ENCODE measurements around the gene GALR3. TPM values are rescaled to one million over a fixed set of nuclear protein-coding genes. Genes with fewer than 3 reads are reported as not detected.

The GALR3 gene
- total and polyA plus RNA-seq, 4 donors, result not detected

DNA sequence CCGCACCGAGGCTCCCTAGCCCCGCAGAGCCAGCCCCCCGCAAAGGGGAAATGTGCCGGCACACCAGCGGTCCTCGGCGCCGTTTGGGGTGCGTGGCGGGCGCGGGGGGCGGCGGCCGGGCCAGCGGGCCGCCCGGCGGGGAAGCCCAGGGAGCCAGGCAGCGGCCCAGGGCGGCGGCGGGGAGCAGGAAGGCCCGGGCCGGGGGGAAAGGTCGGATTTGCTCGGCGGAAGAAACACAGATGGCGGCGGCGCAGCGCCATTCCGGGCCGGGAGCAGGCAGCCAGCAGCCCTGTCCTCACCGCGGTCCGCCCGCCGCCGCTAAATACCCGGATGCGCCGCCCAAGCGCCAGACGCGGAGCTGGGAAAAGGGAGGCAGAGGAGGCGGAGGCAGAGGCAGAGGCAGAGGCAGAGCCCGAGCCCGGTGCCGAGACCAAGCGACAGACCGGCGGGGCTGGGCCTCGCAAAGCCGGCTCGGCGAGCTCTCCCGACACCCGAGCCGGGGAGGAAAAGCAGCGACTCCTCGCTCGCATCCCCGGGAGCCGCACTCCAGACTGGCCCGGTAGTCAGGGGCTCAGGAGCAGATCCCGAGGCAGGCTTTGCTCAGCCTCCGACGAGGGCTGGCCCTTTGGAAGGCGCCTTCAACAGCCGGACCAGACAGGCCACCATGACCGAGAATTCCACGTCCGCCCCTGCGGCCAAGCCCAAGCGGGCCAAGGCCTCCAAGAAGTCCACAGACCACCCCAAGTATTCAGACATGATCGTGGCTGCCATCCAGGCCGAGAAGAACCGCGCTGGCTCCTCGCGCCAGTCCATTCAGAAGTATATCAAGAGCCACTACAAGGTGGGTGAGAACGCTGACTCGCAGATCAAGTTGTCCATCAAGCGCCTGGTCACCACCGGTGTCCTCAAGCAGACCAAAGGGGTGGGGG, 18.0 kb upstream of the GALR3 start:
- Histone ChIP-seq H3K36me3 (ENCODE audit: control insufficient read depth in 4 of 4, insufficient read depth in 3 of 4, low read depth in 1 of 4, low read length in 3 of 4) (no peaks in the 10 kb centered on the region), H3K27ac (ENCODE audit: low read depth in 1 of 2, low read length in 2 of 2) (peak overlapping the region; percentile 71 to 89), H3K9me3 (ENCODE audit: control insufficient read depth in 4 of 4, low read length in 3 of 4) (no peaks in the 10 kb centered on the region), H3K4me1 (ENCODE audit: control insufficient read depth in 4 of 4, insufficient read depth in 4 of 4, low read length in 3 of 4) (peaks cover 10 to 58% (median 49%) of the 10 kb centered on the region in 4 donors), H3K4me3 (ENCODE audit: low read depth in 1 of 3, low read length in 3 of 3) (peak overlapping the region; percentile 55 to 91 (median 61)), H3K27me3 (ENCODE audit: control insufficient read depth in 4 of 4, insufficient read depth in 4 of 4, low read length in 3 of 4) (no peaks in the 10 kb centered on the region), H3K9ac (ENCODE audit: low read depth in 1 of 2, low read length in 2 of 2) (peak overlapping the region; percentile 48 to 77)
- TF ChIP-seq, protein P1, sequence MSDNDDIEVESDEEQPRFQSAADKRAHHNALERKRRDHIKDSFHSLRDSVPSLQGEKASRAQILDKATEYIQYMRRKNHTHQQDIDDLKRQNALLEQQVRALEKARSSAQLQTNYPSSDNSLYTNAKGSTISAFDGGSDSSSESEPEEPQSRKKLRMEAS (IDR thresholded peaks at IDR 0.05), result no peak
- TF ChIP-seq GABPA (IDR thresholded peaks at IDR 0.05 in 1 of 2, conservative IDR thresholded peaks at IDR 0.05 in 1 of 2) (no peak), HNF4G (IDR thresholded peaks at IDR 0.05) (no peak), JUND (IDR thresholded peaks at IDR 0.05) (no peak), RAD21 (IDR thresholded peaks at IDR 0.05) (peak in 1 of 2 donors; percentile 24), RXRA (IDR thresholded peaks at IDR 0.05) (no peak), HNF4A (conservative IDR thresholded peaks at IDR 0.05) (no peak), FOXA1 (IDR thresholded peaks at IDR 0.05) (no peak), NR2F2 (IDR thresholded peaks at IDR 0.05) (no peak), TAF1 (conservative IDR thresholded peaks at IDR 0.05) (peak; percentile 81), FOXA2 (IDR thresholded peaks at IDR 0.05) (no peak), YY1 (IDR thresholded peaks at IDR 0.05) (peak; percentile 88), SP1 (IDR thresholded peaks at IDR 0.05) (peak; percentile 66), EGR1 (IDR thresholded peaks at IDR 0.05; ENCODE audit: low read depth in 2 of 2) (no peak)
- TF ChIP-seq, protein P2, sequence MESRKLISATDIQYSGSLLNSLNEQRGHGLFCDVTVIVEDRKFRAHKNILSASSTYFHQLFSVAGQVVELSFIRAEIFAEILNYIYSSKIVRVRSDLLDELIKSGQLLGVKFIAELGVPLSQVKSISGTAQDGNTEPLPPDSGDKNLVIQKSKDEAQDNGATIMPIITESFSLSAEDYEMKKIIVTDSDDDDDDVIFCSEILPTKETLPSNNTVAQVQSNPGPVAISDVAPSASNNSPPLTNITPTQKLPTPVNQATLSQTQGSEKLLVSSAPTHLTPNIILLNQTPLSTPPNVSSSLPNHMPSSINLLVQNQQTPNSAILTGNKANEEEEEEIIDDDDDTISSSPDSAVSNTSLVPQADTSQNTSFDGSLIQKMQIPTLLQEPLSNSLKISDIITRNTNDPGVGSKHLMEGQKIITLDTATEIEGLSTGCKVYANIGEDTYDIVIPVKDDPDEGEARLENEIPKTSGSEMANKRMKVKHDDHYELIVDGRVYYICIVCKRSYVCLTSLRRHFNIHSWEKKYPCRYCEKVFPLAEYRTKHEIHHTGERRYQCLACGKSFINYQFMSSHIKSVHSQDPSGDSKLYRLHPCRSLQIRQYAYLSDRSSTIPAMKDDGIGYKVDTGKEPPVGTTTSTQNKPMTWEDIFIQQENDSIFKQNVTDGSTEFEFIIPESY (IDR thresholded peaks at IDR 0.05), result no peak
- TF ChIP-seq, protein P3, sequence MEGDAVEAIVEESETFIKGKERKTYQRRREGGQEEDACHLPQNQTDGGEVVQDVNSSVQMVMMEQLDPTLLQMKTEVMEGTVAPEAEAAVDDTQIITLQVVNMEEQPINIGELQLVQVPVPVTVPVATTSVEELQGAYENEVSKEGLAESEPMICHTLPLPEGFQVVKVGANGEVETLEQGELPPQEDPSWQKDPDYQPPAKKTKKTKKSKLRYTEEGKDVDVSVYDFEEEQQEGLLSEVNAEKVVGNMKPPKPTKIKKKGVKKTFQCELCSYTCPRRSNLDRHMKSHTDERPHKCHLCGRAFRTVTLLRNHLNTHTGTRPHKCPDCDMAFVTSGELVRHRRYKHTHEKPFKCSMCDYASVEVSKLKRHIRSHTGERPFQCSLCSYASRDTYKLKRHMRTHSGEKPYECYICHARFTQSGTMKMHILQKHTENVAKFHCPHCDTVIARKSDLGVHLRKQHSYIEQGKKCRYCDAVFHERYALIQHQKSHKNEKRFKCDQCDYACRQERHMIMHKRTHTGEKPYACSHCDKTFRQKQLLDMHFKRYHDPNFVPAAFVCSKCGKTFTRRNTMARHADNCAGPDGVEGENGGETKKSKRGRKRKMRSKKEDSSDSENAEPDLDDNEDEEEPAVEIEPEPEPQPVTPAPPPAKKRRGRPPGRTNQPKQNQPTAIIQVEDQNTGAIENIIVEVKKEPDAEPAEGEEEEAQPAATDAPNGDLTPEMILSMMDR (IDR thresholded peaks at IDR 0.05; ENCODE audit: low read depth, low read length, missing input control), result no peak
- TF ChIP-seq, protein P4, sequence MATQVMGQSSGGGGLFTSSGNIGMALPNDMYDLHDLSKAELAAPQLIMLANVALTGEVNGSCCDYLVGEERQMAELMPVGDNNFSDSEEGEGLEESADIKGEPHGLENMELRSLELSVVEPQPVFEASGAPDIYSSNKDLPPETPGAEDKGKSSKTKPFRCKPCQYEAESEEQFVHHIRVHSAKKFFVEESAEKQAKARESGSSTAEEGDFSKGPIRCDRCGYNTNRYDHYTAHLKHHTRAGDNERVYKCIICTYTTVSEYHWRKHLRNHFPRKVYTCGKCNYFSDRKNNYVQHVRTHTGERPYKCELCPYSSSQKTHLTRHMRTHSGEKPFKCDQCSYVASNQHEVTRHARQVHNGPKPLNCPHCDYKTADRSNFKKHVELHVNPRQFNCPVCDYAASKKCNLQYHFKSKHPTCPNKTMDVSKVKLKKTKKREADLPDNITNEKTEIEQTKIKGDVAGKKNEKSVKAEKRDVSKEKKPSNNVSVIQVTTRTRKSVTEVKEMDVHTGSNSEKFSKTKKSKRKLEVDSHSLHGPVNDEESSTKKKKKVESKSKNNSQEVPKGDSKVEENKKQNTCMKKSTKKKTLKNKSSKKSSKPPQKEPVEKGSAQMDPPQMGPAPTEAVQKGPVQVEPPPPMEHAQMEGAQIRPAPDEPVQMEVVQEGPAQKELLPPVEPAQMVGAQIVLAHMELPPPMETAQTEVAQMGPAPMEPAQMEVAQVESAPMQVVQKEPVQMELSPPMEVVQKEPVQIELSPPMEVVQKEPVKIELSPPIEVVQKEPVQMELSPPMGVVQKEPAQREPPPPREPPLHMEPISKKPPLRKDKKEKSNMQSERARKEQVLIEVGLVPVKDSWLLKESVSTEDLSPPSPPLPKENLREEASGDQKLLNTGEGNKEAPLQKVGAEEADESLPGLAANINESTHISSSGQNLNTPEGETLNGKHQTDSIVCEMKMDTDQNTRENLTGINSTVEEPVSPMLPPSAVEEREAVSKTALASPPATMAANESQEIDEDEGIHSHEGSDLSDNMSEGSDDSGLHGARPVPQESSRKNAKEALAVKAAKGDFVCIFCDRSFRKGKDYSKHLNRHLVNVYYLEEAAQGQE (IDR thresholded peaks at IDR 0.05), result peak; percentile 93
- TF ChIP-seq, protein P5, sequence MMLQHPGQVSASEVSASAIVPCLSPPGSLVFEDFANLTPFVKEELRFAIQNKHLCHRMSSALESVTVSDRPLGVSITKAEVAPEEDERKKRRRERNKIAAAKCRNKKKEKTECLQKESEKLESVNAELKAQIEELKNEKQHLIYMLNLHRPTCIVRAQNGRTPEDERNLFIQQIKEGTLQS (IDR thresholded peaks at IDR 0.05), result no peak
- 3% methylated on average over 87 of the region's 87 CpGs for WGBS
- DNase-seq (ENCODE audit: low spot score), result peak; percentile 99
